ENCODE measurements around the gene INO80.

The INO80 gene

GRCh38 chr15:41116116-41116961, at the start of gene INO80:
Gene INO80, minus strand, starts transcription at chr15:41116280. Its CDS starts 19,970 bp downstream, at chr15:41096310.
- DNase-seq (ENCODE audit: extremely low read depth, low read depth) = peak; percentile 96
- TF ChIP-seq CTCF (IDR thresholded peaks at IDR 0.05; ENCODE audit: low read depth, low read length, missing control alignments) = no peak
- peak within 1 kb of the TSS; percentile 98 for H3K4me3 ChIP-seq (replicated peaks; ENCODE audit: low read depth, low read length)

GRCh38 chr15:41161736-41162135, 45.7 kb upstream of the INO80 start:
- TF ChIP-seq CTCF (IDR thresholded peaks at IDR 0.05; ENCODE audit: low read depth, low read length, missing control alignments) = no peak

GRCh38 chr15:41161336-41161735, 45.3 kb upstream of the INO80 start:
- no peak overlapping the region for H3K4me3 ChIP-seq (replicated peaks; ENCODE audit: low read depth, low read length)

More at GRCh38 chr15:41161736-41162135, 45.7 kb upstream of the INO80 start:
- DNase-seq (ENCODE audit: extremely low read depth, low read depth) = no peak
- H3K4me3 ChIP-seq (replicated peaks; ENCODE audit: low read depth, low read length) = no peak overlapping the region

GRCh38 chr15:41160639-41161315, 44.7 kb upstream of the INO80 start:
- TF ChIP-seq CTCF (IDR thresholded peaks at IDR 0.05; ENCODE audit: low read depth, low read length, missing control alignments) = no peak
- no peak for DNase-seq (ENCODE audit: extremely low read depth, low read depth)
- H3K4me3 ChIP-seq (replicated peaks; ENCODE audit: low read depth, low read length) = no peak overlapping the region

More at GRCh38 chr15:41161336-41161735, 45.3 kb upstream of the INO80 start:
- no peak for TF ChIP-seq CTCF (IDR thresholded peaks at IDR 0.05; ENCODE audit: low read depth, low read length, missing control alignments)
- DNase-seq (ENCODE audit: extremely low read depth, low read depth) = no peak

GRCh38 chr15:41154412-41154811, 38.3 kb upstream of the INO80 start:
- TF ChIP-seq CTCF (IDR thresholded peaks at IDR 0.05; ENCODE audit: low read depth, low read length, missing control alignments) = no peak
- no peak for DNase-seq (ENCODE audit: extremely low read depth, low read depth)
- H3K4me3 ChIP-seq (replicated peaks; ENCODE audit: low read depth, low read length) = no peak overlapping the region

DNA sequence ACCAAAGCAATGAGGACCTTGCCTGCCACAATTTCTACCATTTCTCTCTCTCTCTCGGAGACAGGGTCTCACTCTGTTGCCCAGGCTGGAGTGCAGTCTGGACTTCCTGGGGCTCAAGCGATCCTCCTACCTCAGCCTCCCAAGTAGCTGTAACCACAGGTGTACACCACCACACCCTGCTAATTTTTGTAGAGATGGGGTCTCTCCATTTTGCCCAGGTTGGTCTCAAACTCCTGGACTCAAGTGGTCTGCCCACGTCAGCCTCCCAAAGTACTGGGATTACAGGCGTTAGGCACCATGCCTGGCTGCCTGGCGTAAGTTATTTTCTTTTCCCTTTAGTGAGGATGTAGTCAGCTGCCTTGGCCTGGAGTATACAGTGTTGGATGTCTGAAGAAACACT, 37.7 kb upstream of the INO80 start:
- no peak for TF ChIP-seq CTCF (IDR thresholded peaks at IDR 0.05; ENCODE audit: low read depth, low read length, missing control alignments)
- no peak overlapping the region for H3K4me3 ChIP-seq (replicated peaks; ENCODE audit: low read depth, low read length)
- DNase-seq (ENCODE audit: extremely low read depth, low read depth) = no peak

Measured in HFF-Myc (cell line).